Fibroblast of lung (primary cell): ENCODE measurements around the gene PODXL2.

Source experiments
- EZH2 ChIP-seq: IDR thresholded peaks from 2 replicates; pipeline ENCODE4 v1.5.1; 2012; ENCODE audit warnings: low read length, control low read depth, mild to moderate bottlenecking; ENCODE audit errors: missing control alignments
- TF ChIP-seq, protein P1 (sequence below), 2 donors: IDR thresholded peaks in 1 of 2; conservative IDR thresholded peaks in 1 of 2; 1 replicate in 1 of 2; 2 replicates in 1 of 2; pipeline ENCODE4 v1.5.1; 2011 to 2012; ENCODE audit warnings: low read length in 2 of 2, control low read depth in 1 of 2, inconsistent platforms in 1 of 2, low read depth in 1 of 2, mild to moderate bottlenecking in 1 of 2

DNA sequence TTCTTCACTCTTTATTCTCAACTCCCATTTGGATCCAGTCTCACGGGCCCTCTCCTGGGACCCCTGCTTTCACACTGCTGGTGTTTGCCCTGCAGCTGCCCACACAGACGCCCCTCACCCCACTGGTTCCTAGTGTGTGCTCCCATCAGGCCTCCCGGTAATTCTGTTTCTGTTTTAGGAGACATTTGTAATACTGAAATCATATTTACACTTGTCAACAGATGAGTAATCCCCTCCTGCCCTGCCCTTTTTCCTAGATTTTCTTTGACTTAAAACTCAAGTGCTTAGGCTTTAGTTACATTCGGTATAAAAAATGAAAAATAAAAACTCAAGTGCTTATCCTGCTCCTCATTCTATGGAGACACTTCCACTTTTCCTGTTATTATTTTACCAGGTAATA, 25.4 kb downstream of the PODXL2 start:
- TF ChIP-seq, protein P1, sequence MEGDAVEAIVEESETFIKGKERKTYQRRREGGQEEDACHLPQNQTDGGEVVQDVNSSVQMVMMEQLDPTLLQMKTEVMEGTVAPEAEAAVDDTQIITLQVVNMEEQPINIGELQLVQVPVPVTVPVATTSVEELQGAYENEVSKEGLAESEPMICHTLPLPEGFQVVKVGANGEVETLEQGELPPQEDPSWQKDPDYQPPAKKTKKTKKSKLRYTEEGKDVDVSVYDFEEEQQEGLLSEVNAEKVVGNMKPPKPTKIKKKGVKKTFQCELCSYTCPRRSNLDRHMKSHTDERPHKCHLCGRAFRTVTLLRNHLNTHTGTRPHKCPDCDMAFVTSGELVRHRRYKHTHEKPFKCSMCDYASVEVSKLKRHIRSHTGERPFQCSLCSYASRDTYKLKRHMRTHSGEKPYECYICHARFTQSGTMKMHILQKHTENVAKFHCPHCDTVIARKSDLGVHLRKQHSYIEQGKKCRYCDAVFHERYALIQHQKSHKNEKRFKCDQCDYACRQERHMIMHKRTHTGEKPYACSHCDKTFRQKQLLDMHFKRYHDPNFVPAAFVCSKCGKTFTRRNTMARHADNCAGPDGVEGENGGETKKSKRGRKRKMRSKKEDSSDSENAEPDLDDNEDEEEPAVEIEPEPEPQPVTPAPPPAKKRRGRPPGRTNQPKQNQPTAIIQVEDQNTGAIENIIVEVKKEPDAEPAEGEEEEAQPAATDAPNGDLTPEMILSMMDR (conservative IDR thresholded peaks at IDR 0.05 in 1 of 2, IDR thresholded peaks at IDR 0.05 in 1 of 2; ENCODE audit: low read depth in 1 of 2, low read length in 2 of 2): no peak
- no peak for TF ChIP-seq EZH2
